WTC11 (cell line): ENCODE results near the gene EIF4G1. TPM values are rescaled to one million over a fixed set of nuclear protein-coding genes. Genes with fewer than 3 reads are reported as not detected.

Experiments used
- ATAC-seq: fragments of 200-7000 bp; cut with Tn5 transposase; 2 replicates; pipeline ENCODE4 v1.10.0; 2021; ENCODE audit warnings: mild to moderate bottlenecking, moderate library complexity
- CTCF ChIA-PET: fragments of 300-600 bp; sonication (Branson Sonifier 250); formaldehyde crosslinking; loops from one replicate; lab custom pipeline; 2021; ENCODE audit warnings: antibody characterized with exemption; lab: Charles Lee
- POLR2A ChIA-PET: fragments of 350-600 bp; sonication (Branson Sonifier 250); formaldehyde crosslinking; loops from one replicate; lab custom pipeline; 2021; ENCODE audit warnings: antibody characterized with exemption; lab: Charles Lee
- DNase-seq: peaks from one replicate; pipeline ENCODE4 v3.0.0; 2021; ENCODE audit warnings: low spot score
- H3K27ac Mint-ChIP-seq: 2 replicates; pipeline ENCODE4 v1.8.0; 2021; ENCODE audit warnings: mixed read lengths
- H3K27me3 Mint-ChIP-seq: 2 replicates; pipeline ENCODE4 v1.8.0; 2021; ENCODE audit warnings: low read depth, mild to moderate bottlenecking, moderate library complexity, mixed read lengths
- H3K36me3 Mint-ChIP-seq: 2 replicates; pipeline ENCODE4 v1.8.0; 2021; ENCODE audit warnings: mixed read lengths
- H3K4me1 Mint-ChIP-seq: 2 replicates; pipeline ENCODE4 v1.8.0; 2022; ENCODE audit warnings: mixed read lengths
- H3K4me3 Mint-ChIP-seq: 2 replicates; pipeline ENCODE4 v1.8.0; 2021; ENCODE audit warnings: mild to moderate bottlenecking, moderate library complexity, mixed read lengths
- H3K9me3 Mint-ChIP-seq: 2 replicates; pipeline ENCODE4 v1.8.0; 2021; ENCODE audit warnings: mixed read lengths
- ATF3 ChIP-seq: sonication (generic); formaldehyde crosslinking; conservative IDR thresholded peaks from 2 replicates; pipeline ENCODE4 v1.8.1; 2022; ENCODE audit warnings: mild to moderate bottlenecking, missing genetic modification reagents
- ATF6 ChIP-seq: sonication (generic); formaldehyde crosslinking; IDR thresholded peaks from 2 replicates; pipeline ENCODE4 v1.8.1; 2023; ENCODE audit warnings: mild to moderate bottlenecking, missing genetic modification reagents
- CREB1 ChIP-seq: sonication (generic); formaldehyde crosslinking; IDR thresholded peaks from 2 replicates; pipeline ENCODE4 v1.8.0; 2023; ENCODE audit warnings: mild to moderate bottlenecking, missing genetic modification reagents
- E2F5 ChIP-seq: sonication (generic); formaldehyde crosslinking; IDR thresholded peaks from 2 replicates; pipeline ENCODE4 v1.8.1; 2022; ENCODE audit warnings: mild to moderate bottlenecking, moderate library complexity, missing genetic modification reagents
- KAT7 ChIP-seq: sonication (generic); formaldehyde crosslinking; IDR thresholded peaks from 2 replicates; pipeline ENCODE4 v1.8.1; 2023; ENCODE audit warnings: missing genetic modification reagents, mild to moderate bottlenecking, borderline replicate concordance
- MLX ChIP-seq: sonication (generic); formaldehyde crosslinking; IDR thresholded peaks from 2 replicates; pipeline ENCODE4 v1.8.1; 2023; ENCODE audit warnings: mild to moderate bottlenecking, missing genetic modification reagents, moderate library complexity
- NR1H2 ChIP-seq: sonication (generic); formaldehyde crosslinking; IDR thresholded peaks from 2 replicates; pipeline ENCODE4 v1.9.0; 2021; ENCODE audit warnings: mild to moderate bottlenecking, moderate library complexity, missing genetic modification reagents
- OVOL2 ChIP-seq: fragments of 250-450 bp; sonication (Bioruptor Pico); IDR thresholded peaks from 2 replicates; pipeline ENCODE4 v1.9.0; 2021; ENCODE audit warnings: mild to moderate bottlenecking, borderline replicate concordance
- PRRX2 ChIP-seq: fragments of 250-450 bp; sonication (Bioruptor Pico); IDR thresholded peaks from 2 replicates; pipeline ENCODE4 v1.8.0; 2021; ENCODE audit warnings: mild to moderate bottlenecking
- RELA ChIP-seq: sonication (generic); formaldehyde crosslinking; IDR thresholded peaks from 2 replicates; pipeline ENCODE4 v1.8.1; 2022; ENCODE audit warnings: missing genetic modification reagents, mild to moderate bottlenecking, borderline replicate concordance
- STAT6 ChIP-seq: sonication (generic); formaldehyde crosslinking; conservative IDR thresholded peaks from 2 replicates; pipeline ENCODE4 v1.8.1; 2023; ENCODE audit warnings: mild to moderate bottlenecking, low read depth, missing genetic modification reagents, moderate library complexity
- TEAD4 ChIP-seq: sonication (generic); formaldehyde crosslinking; IDR thresholded peaks from 2 replicates; pipeline ENCODE4 v1.8.0; 2022; ENCODE audit warnings: mild to moderate bottlenecking, missing genetic modification reagents
- ZBTB43 ChIP-seq: sonication (generic); formaldehyde crosslinking; IDR thresholded peaks from 2 replicates; pipeline ENCODE4 v1.8.1; 2023; ENCODE audit warnings: mild to moderate bottlenecking, missing genetic modification reagents
- ZNF219 ChIP-seq: sonication (generic); formaldehyde crosslinking; IDR thresholded peaks from 2 replicates; pipeline ENCODE4 v1.8.0; 2023; ENCODE audit warnings: missing genetic modification reagents, mild to moderate bottlenecking, borderline replicate concordance
- ZNF416 ChIP-seq: fragments of 250-450 bp; sonication (Bioruptor Pico); IDR thresholded peaks from 2 replicates; pipeline ENCODE4 v1.9.0; 2021; ENCODE audit warnings: mild to moderate bottlenecking, inconsistent platforms
- ZNF423 ChIP-seq: fragments of 250-450 bp; sonication (Bioruptor Pico); IDR thresholded peaks from 2 replicates; pipeline ENCODE4 v2.1.2; 2022; ENCODE audit warnings: mild to moderate bottlenecking, moderate library complexity
- ZNF512 ChIP-seq: sonication (generic); formaldehyde crosslinking; IDR thresholded peaks from 2 replicates; pipeline ENCODE4 v1.8.1; 2022; ENCODE audit warnings: missing genetic modification reagents, borderline replicate concordance
- ZNF532 ChIP-seq: fragments of 250-450 bp; sonication (Bioruptor Pico); IDR thresholded peaks from 2 replicates; pipeline ENCODE4 v1.9.0; 2021; ENCODE audit warnings: mild to moderate bottlenecking, borderline replicate concordance
- total RNA-seq: library from RNA; stranded (reverse); gene quantifications from 3 replicates; pipeline ENCODE4 v1.2.3, GENCODE V29; 2021

The EIF4G1 gene
- total RNA-seq, 1 experiment from 2014 or later = 557 TPM

GRCh38 chr3:184295771-184296170 lies 18.6 kb upstream of the EIF4G1 start:
- DNase-seq = no peak
- peaks cover 13% of the 10 kb centered on the region for H3K36me3 Mint-ChIP-seq
- H3K27ac Mint-ChIP-seq = no peak overlapping the region
- peaks cover 5% of the 10 kb centered on the region; the same call in 1 of the 2 replicates for H3K27me3 Mint-ChIP-seq
- ATAC-seq = no peak
- peaks cover 12% of the 10 kb centered on the region for H3K4me1 Mint-ChIP-seq
- H3K4me3 Mint-ChIP-seq = no peak overlapping the region
- TF ChIP-seq ZNF423 (CRISPR knock-in tag) = no peak
- TF ChIP-seq ZNF219 (CRISPR knock-in tag) = no peak
- no peak for TF ChIP-seq ZBTB43 (CRISPR knock-in tag)
- TF ChIP-seq, all 79 proteins: peak for 0
- POLR2A ChIA-PET = no interaction called here
- no peaks in the 10 kb centered on the region for H3K9me3 Mint-ChIP-seq
- CTCF ChIA-PET = no interaction called here

GRCh38 chr3:184296616-184297015 lies 17.8 kb upstream of the EIF4G1 start:
- DNase-seq (no peak), ATAC-seq (no peak)
- H3K4me1 Mint-ChIP-seq = peaks cover 12% of the 10 kb centered on the region
- no peaks in the 10 kb centered on the region for H3K9me3 Mint-ChIP-seq
- TF ChIP-seq PRRX2 = no peak
- TF ChIP-seq TEAD4 (CRISPR knock-in tag) = no peak
- TF ChIP-seq ZNF512 (CRISPR knock-in tag) = no peak
- TF ChIP-seq MLX = no peak
- no peak for TF ChIP-seq CREB1 (CRISPR knock-in tag)
- TF ChIP-seq ZNF532 = no peak
- TF ChIP-seq RELA (CRISPR knock-in tag) = no peak
- no peak for TF ChIP-seq KAT7
- TF ChIP-seq NR1H2 (CRISPR knock-in tag) = no peak
- no peak for TF ChIP-seq ATF6 (CRISPR knock-in tag)
- TF ChIP-seq ATF3 (CRISPR knock-in tag) = no peak
- TF ChIP-seq STAT6 (CRISPR knock-in tag) = no peak
- no peak for TF ChIP-seq E2F5 (CRISPR knock-in tag)
- TF ChIP-seq OVOL2 (CRISPR knock-in tag) = no peak
- no peak for TF ChIP-seq ZNF416
- H3K27ac Mint-ChIP-seq = no peak overlapping the region
- no peak overlapping the region for H3K4me3 Mint-ChIP-seq
- H3K36me3 Mint-ChIP-seq = peaks cover 19% of the 10 kb centered on the region
- H3K27me3 Mint-ChIP-seq = peaks cover 5% of the 10 kb centered on the region; the same call in 1 of the 2 replicates
- ChIA-PET POLR2A (interaction anchor here (0.6 kb wide), 1 partner anchor 407 kb away, joined by 4 read pairs; no protein-coding TSS in a partner anchor), CTCF (interaction anchor here (0.7 kb wide), 1 partner anchor 1315 kb away, joined by 3 read pairs; no protein-coding TSS in a partner anchor)
